Esophagus muscularis mucosa (tissue), 4 donors: Measurements from ENCODE around the gene CD274.

ENCODE experiments used
- EP300 ChIP-seq: sonication (generic); formaldehyde crosslinking; IDR thresholded peaks from one replicate; pipeline ENCODE4 v1.6.1; 2017; ENCODE audit warnings: antibody characterized with exemption
- POLR2A ChIP-seq: fragments of 450-650 bp; IDR thresholded peaks from one replicate; pipeline ENCODE4 v1.6.1; 2017; ENCODE audit warnings: antibody characterized with exemption, moderate library complexity, mild to moderate bottlenecking, low read depth
- POLR2AphosphoS5 ChIP-seq, 2 donors: sonication (generic); formaldehyde crosslinking; IDR thresholded peaks; one replicate each; pipeline ENCODE4 v1.6.1; 2017; ENCODE audit warnings: antibody characterized with exemption in 2 of 2
- TF ChIP-seq, protein P1 (sequence below), 3 experiments: fragments of 200-600 bp in 2 of 3; fragments of 450-650 bp in 1 of 3; sonication (generic) in 2 of 3; IDR thresholded peaks; one replicate each; pipeline ENCODE4 v1.5.1; 2017 to 2019; ENCODE audit warnings: antibody characterized with exemption in 3 of 3, mild to moderate bottlenecking in 2 of 3, moderate library complexity in 1 of 3

DNA sequence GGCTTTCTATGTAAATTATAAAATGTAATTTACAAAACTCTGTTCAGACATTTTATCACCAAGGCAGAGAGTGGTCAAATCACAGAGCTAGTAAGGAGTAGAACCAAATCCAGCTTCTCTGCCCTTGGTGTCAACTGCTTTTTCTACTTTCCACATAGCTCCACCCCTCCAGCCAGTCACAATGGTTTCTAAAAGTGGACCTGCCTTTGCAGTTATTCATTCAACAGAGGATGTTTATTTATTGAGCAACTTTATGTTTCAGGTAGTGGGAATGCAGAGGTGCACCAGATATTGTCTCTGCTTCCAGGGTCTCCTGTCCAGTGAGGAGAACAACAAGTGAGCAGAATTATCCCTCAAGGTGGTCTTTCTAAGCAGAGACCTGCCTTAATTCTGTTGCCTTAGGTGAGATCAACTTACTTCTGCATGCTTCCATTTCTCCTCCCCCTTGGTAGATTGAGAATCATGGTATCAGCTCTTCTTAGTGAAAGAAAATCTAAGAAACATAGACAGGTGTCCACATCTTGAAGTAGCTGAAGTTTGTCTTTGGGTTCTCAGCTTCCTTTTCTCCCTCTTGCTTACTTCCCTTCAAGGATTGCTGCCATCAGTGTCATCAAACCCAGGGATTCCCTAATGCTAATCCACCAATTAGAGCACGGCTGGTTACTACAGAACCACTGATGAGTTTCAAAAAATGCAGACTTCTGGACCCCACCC lies 42.8 kb downstream of the CD274 start:
- TF ChIP-seq, protein P1, sequence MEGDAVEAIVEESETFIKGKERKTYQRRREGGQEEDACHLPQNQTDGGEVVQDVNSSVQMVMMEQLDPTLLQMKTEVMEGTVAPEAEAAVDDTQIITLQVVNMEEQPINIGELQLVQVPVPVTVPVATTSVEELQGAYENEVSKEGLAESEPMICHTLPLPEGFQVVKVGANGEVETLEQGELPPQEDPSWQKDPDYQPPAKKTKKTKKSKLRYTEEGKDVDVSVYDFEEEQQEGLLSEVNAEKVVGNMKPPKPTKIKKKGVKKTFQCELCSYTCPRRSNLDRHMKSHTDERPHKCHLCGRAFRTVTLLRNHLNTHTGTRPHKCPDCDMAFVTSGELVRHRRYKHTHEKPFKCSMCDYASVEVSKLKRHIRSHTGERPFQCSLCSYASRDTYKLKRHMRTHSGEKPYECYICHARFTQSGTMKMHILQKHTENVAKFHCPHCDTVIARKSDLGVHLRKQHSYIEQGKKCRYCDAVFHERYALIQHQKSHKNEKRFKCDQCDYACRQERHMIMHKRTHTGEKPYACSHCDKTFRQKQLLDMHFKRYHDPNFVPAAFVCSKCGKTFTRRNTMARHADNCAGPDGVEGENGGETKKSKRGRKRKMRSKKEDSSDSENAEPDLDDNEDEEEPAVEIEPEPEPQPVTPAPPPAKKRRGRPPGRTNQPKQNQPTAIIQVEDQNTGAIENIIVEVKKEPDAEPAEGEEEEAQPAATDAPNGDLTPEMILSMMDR (IDR thresholded peaks at IDR 0.05), result no peak
- TF ChIP-seq EP300 (no peak), POLR2AphosphoS5 (IDR thresholded peaks at IDR 0.05) (no peak), POLR2A (no peak)
